SK-N-SH (cell line): ENCODE measurements around the gene KRTAP12-2. TPM values are rescaled to one million over a fixed set of nuclear protein-coding genes. Genes with fewer than 3 reads are reported as not detected.

Source experiments
- CTCF ChIA-PET: fragments of 300-600, 350-600 bp; formaldehyde crosslinking; extraction: SDS; loops from one replicate; lab custom pipeline; 2021; lab: Yijun Ruan, JAX
- POLR2A ChIA-PET: fragments of 350-600 bp; sonication (Branson Sonifier 250); formaldehyde crosslinking; extraction: SDS; loops from one replicate; lab custom pipeline; 2020; ENCODE audit warnings: antibody characterized with exemption, inconsistent platforms; lab: Yijun Ruan, JAX
- DNase-seq: peaks from one replicate; pipeline ENCODE4 v3.0.0; 2012
- H2AFZ ChIP-seq: fragments of 200-600 bp; sonication (generic); 2 replicates; pipeline ENCODE4 v1.8.1; 2016; ENCODE audit warnings: antibody characterized with exemption, mild to moderate bottlenecking, low read depth
- H3F3A ChIP-seq: fragments of 200-600 bp; sonication (generic); replicated peaks from 2 replicates; pipeline ENCODE3; 2016; ENCODE audit warnings: antibody characterized with exemption, mild to moderate bottlenecking; ENCODE audit not compliant: insufficient read depth
- H3K27ac ChIP-seq, 2 experiments: fragments of 200-500 bp in 1 of 2; fragments of 200-600 bp in 1 of 2; sonication (Bioruptor generic) in 1 of 2; sonication (generic), shearing (Covaris generic) in 1 of 2; 2 replicates each; pipeline versions ENCODE4 v1.5.1 to v1.6.1; 2014 to 2016; ENCODE audit warnings: low read depth in 2 of 2, inconsistent platforms in 1 of 2, low read length in 1 of 2, mild to moderate bottlenecking in 1 of 2, mixed read lengths in 1 of 2
- H3K27me3 ChIP-seq: fragments of 200-600 bp; sonication (generic), shearing (Covaris generic); 2 replicates; pipeline ENCODE4 v1.6.1; 2016; ENCODE audit warnings: mixed run types; ENCODE audit not compliant: insufficient read depth
- H3K36me3 ChIP-seq, 2 experiments: fragments of 200-500 bp in 1 of 2; fragments of 200-600 bp in 1 of 2; sonication (Bioruptor generic) in 1 of 2; sonication (generic) in 1 of 2; replicated peaks in 1 of 2; 2 replicates each; pipeline versions ENCODE3 to v1.5.1; 2014 to 2016; ENCODE audit warnings: low read length in 1 of 2, mild to moderate bottlenecking in 1 of 2; ENCODE audit not compliant: insufficient read depth in 2 of 2, control insufficient read depth in 1 of 2
- H3K4me1 ChIP-seq, 2 experiments: fragments of 200-500 bp in 1 of 2; fragments of 200-600 bp in 1 of 2; sonication (Bioruptor generic) in 1 of 2; sonication (generic), shearing (Covaris generic) in 1 of 2; 2 replicates each; pipeline versions ENCODE4 v1.5.1 to v1.6.1; 2014 to 2016; ENCODE audit warnings: low read depth in 1 of 2, low read length in 1 of 2, mixed run types in 1 of 2; ENCODE audit not compliant: insufficient read depth in 2 of 2, control insufficient read depth in 1 of 2
- H3K4me2 ChIP-seq: fragments of 200-600 bp; sonication (generic), shearing (Covaris generic); 2 replicates; pipeline ENCODE4 v1.6.1; 2017; ENCODE audit warnings: mixed run types
- H3K4me3 ChIP-seq, 2 experiments: fragments of 200-500 bp in 1 of 2; fragments of 200-600 bp in 1 of 2; sonication (Bioruptor generic) in 1 of 2; sonication (generic), shearing (Covaris generic) in 1 of 2; 2 replicates each; pipeline versions ENCODE4 v1.5.1 to v1.8.1; 2014 to 2016; ENCODE audit warnings: low read depth in 2 of 2, inconsistent platforms in 1 of 2, low read length in 1 of 2, mild to moderate bottlenecking in 1 of 2, mixed read lengths in 1 of 2, moderate library complexity in 1 of 2
- H3K79me2 ChIP-seq: fragments of 200-600 bp; sonication (generic); 2 replicates; pipeline ENCODE4 v1.8.1; 2017; ENCODE audit warnings: mild to moderate bottlenecking; ENCODE audit not compliant: insufficient read depth
- H3K9ac ChIP-seq: fragments of 200-600 bp; sonication (generic); 2 replicates; pipeline ENCODE4 v1.6.1; 2017; ENCODE audit warnings: mixed run types
- H3K9me2 ChIP-seq: fragments of 200-600 bp; sonication (generic); 2 replicates; pipeline ENCODE4 v1.6.1; 2017; ENCODE audit warnings: mixed run types
- H3K9me3 ChIP-seq: fragments of 200-600 bp; sonication (generic); 2 replicates; pipeline ENCODE4 v1.6.1; 2017; ENCODE audit warnings: mixed run types, mild to moderate bottlenecking, moderate library complexity
- H4K20me1 ChIP-seq: fragments of 200-600 bp; sonication (generic); 2 replicates; pipeline ENCODE4 v1.6.1; 2017; ENCODE audit warnings: mild to moderate bottlenecking, mixed run types; ENCODE audit not compliant: insufficient read depth
- EZH2phosphoT487 ChIP-seq: fragments of 200-600 bp; sonication (generic); IDR thresholded peaks from 2 replicates; pipeline ENCODE4 v1.6.1; 2017; ENCODE audit warnings: low read depth, mixed run types, mild to moderate bottlenecking, antibody characterized with exemption, moderate library complexity, borderline replicate concordance
- FOSL2 ChIP-seq: IDR thresholded peaks from 2 replicates; pipeline ENCODE4 v1.4.0; 2012; ENCODE audit warnings: low read depth, mild to moderate bottlenecking, moderate library complexity, borderline replicate concordance
- FOXJ3 ChIP-seq: sonication (generic); formaldehyde crosslinking; IDR thresholded peaks from 2 replicates; pipeline ENCODE4 v1.5.1; 2020; ENCODE audit warnings: mild to moderate bottlenecking, missing genetic modification reagents
- FOXM1 ChIP-seq: IDR thresholded peaks from 2 replicates; pipeline ENCODE4 v1.4.0; 2012; ENCODE audit warnings: low read depth, mild to moderate bottlenecking
- GATA2 ChIP-seq: sonication (generic); formaldehyde crosslinking; IDR thresholded peaks from 2 replicates; pipeline ENCODE4 v1.5.0; 2020; ENCODE audit warnings: mild to moderate bottlenecking, missing genetic modification reagents
- JUND ChIP-seq: IDR thresholded peaks from 2 replicates; pipeline ENCODE4 v1.4.0; 2012
- MAX ChIP-seq: IDR thresholded peaks from 2 replicates; pipeline ENCODE4 v1.4.0; 2012; ENCODE audit warnings: low read depth
- MEF2A ChIP-seq: IDR thresholded peaks from 2 replicates; pipeline ENCODE4 v1.4.0; 2012; ENCODE audit warnings: low read depth, borderline replicate concordance
- MXI1 ChIP-seq: IDR thresholded peaks from 2 replicates; pipeline ENCODE4 v1.6.1; 2012; ENCODE audit warnings: mild to moderate bottlenecking, low read depth, low read length, improper control_type of control experiment
- NFIC ChIP-seq: IDR thresholded peaks from 2 replicates; pipeline ENCODE4 v1.4.0; 2012; ENCODE audit warnings: borderline replicate concordance
- NRF1 ChIP-seq: IDR thresholded peaks from 2 replicates; pipeline ENCODE4 v1.6.1; 2012; ENCODE audit warnings: low read depth, mild to moderate bottlenecking, low read length
- RCOR1 ChIP-seq: fragments of 150-350 bp; IDR thresholded peaks from 2 replicates; pipeline ENCODE4 v1.6.1; 2017; ENCODE audit warnings: antibody characterized with exemption, low read length
- RFX5 ChIP-seq: IDR thresholded peaks from 2 replicates; pipeline ENCODE4 v1.6.1; 2012; ENCODE audit warnings: mild to moderate bottlenecking, improper control_type of control experiment, low read length
- RXRA ChIP-seq: IDR thresholded peaks from 2 replicates; pipeline ENCODE4 v1.4.0; 2012; ENCODE audit warnings: low read depth, mild to moderate bottlenecking, borderline replicate concordance
- SIN3A ChIP-seq: IDR thresholded peaks from 2 replicates; pipeline ENCODE4 v1.6.1; 2012; ENCODE audit warnings: low read depth, mild to moderate bottlenecking, low read length, moderate library complexity, borderline replicate concordance
- SMC3 ChIP-seq: IDR thresholded peaks from 2 replicates; pipeline ENCODE4 v1.6.1; 2012; ENCODE audit warnings: low read depth, low read length, improper control_type of control experiment
- YY1 ChIP-seq: IDR thresholded peaks from 2 replicates; pipeline ENCODE4 v1.4.0; 2012; ENCODE audit warnings: low read depth, mild to moderate bottlenecking
- WGBS: methylation state at CpG from one replicate; pipeline ENCODE4 v1.1.6; 2017; ENCODE audit warnings: low lambda C conversion rate; 5-methylcytosine and 5-hydroxymethylcytosine counted together
- polyA plus RNA-seq, 3 experiments: library from polyadenylated mRNA; depleted of rRNA; stranded (reverse); fragments of >200 nt; gene quantifications; 2 replicates each; pipeline ENCODE4 v1.2.3, GENCODE V29; 2012
- TF ChIP-seq, protein P1 (sequence below): fragments of 200-600 bp; sonication (generic); IDR thresholded peaks from 2 replicates; pipeline ENCODE4 v1.6.1; 2017; ENCODE audit warnings: antibody characterized with exemption, mild to moderate bottlenecking, moderate library complexity
- TF ChIP-seq, protein P2 (sequence below): IDR thresholded peaks from 2 replicates; pipeline ENCODE4 v1.4.0; 2012; ENCODE audit warnings: low read depth, borderline replicate concordance
- TF ChIP-seq, protein P3 (sequence below): IDR thresholded peaks from 2 replicates; pipeline ENCODE4 v1.4.0; 2012; ENCODE audit warnings: low read depth, borderline replicate concordance

The KRTAP12-2 gene
- polyA plus RNA-seq, 1 of the 3 experiments (the other 2 are of a cell fraction), result not detected

DNA sequence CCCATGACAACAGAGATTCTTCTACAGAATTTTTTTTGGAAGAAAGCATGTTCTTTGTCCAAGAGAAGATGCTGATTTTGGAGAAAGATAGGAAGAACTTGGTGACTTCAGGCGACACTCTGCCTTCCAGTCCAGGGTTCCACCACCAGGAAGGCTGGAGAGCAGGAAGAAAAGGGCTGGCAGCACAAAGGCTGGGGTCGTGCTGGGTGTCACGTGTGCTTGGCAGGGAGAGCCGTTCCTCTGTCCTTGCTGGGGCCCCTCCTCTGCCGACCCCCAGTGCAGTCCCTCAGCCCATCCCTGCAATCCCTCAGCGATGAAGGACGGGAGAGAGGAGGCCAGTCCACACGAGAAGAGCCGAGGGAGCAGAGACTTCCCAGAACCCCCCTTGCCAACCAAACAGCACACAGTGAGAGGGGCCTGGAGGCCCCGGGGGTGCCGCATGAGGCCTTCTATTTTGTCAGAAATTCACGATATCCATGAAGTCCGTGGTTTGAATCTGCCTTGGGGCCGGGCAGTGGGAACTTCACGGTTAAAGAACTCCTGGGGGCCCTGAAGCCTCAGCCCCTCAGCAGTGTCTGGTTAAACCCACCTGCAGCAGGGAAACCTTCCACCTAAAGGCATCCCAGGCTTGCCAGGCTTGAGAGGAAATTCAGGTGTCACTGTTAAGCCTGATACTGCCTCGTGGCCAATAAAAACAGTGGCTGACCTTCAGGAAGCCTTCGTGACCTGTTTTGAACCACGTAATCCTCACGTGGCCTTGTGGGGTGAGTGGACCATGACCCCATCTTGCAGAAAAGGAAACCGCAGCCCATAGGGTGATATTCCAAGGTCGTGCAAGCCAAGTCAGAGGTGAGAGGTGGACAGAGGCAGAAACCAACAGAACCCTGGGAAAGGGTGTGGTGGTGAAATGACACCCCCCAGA lies 33.6 kb upstream of the KRTAP12-2 start:
- H3K4me3 ChIP-seq, result no peak overlapping the region
- no peaks in the 10 kb centered on the region for H3K9me3 ChIP-seq
- no peak overlapping the region for H3K4me2 ChIP-seq
- no peaks in the 10 kb centered on the region for H4K20me1 ChIP-seq
- H3K27ac ChIP-seq, result no peak overlapping the region
- H3K9me2 ChIP-seq, result no peaks in the 10 kb centered on the region
- no peaks in the 10 kb centered on the region; a peak in 1 of 4 replicates for H3K4me1 ChIP-seq
- no peak overlapping the region for H3K9ac ChIP-seq
- ChIA-PET CTCF (interaction anchor here (1.9 kb wide), 1 partner anchor 93 kb away, joined by 7 read pairs; no protein-coding TSS in a partner anchor), POLR2A (no interaction called here)
- H2AFZ ChIP-seq, result no peak overlapping the region
- WGBS, result 5% methylated on average over 16 of the region's 21 CpGs
- H3K79me2 ChIP-seq, result no peaks in the 10 kb centered on the region
- H3K27me3 ChIP-seq, result peaks cover 83% of the 10 kb centered on the region
- DNase-seq, result peak; percentile 21
- H3K36me3 ChIP-seq, result no peaks in the 10 kb centered on the region
- no peaks in the 10 kb centered on the region for H3F3A ChIP-seq
- no peak for TF ChIP-seq RFX5
- no peak for TF ChIP-seq NFIC
- TF ChIP-seq, protein P1, sequence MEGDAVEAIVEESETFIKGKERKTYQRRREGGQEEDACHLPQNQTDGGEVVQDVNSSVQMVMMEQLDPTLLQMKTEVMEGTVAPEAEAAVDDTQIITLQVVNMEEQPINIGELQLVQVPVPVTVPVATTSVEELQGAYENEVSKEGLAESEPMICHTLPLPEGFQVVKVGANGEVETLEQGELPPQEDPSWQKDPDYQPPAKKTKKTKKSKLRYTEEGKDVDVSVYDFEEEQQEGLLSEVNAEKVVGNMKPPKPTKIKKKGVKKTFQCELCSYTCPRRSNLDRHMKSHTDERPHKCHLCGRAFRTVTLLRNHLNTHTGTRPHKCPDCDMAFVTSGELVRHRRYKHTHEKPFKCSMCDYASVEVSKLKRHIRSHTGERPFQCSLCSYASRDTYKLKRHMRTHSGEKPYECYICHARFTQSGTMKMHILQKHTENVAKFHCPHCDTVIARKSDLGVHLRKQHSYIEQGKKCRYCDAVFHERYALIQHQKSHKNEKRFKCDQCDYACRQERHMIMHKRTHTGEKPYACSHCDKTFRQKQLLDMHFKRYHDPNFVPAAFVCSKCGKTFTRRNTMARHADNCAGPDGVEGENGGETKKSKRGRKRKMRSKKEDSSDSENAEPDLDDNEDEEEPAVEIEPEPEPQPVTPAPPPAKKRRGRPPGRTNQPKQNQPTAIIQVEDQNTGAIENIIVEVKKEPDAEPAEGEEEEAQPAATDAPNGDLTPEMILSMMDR, result no peak
- no peak for TF ChIP-seq JUND
- TF ChIP-seq, protein P2, sequence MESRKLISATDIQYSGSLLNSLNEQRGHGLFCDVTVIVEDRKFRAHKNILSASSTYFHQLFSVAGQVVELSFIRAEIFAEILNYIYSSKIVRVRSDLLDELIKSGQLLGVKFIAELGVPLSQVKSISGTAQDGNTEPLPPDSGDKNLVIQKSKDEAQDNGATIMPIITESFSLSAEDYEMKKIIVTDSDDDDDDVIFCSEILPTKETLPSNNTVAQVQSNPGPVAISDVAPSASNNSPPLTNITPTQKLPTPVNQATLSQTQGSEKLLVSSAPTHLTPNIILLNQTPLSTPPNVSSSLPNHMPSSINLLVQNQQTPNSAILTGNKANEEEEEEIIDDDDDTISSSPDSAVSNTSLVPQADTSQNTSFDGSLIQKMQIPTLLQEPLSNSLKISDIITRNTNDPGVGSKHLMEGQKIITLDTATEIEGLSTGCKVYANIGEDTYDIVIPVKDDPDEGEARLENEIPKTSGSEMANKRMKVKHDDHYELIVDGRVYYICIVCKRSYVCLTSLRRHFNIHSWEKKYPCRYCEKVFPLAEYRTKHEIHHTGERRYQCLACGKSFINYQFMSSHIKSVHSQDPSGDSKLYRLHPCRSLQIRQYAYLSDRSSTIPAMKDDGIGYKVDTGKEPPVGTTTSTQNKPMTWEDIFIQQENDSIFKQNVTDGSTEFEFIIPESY, result no peak
- TF ChIP-seq GATA2 (CRISPR knock-in tag), result no peak
- TF ChIP-seq YY1, result no peak
- no peak for TF ChIP-seq FOXJ3 (CRISPR knock-in tag)
- TF ChIP-seq, protein P3, sequence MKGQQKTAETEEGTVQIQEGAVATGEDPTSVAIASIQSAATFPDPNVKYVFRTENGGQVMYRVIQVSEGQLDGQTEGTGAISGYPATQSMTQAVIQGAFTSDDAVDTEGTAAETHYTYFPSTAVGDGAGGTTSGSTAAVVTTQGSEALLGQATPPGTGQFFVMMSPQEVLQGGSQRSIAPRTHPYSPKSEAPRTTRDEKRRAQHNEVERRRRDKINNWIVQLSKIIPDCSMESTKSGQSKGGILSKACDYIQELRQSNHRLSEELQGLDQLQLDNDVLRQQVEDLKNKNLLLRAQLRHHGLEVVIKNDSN, result no peak
- no peak for TF ChIP-seq FOXM1
- TF ChIP-seq RCOR1, result no peak
- no peak for TF ChIP-seq SMC3
- TF ChIP-seq RXRA, result no peak
- TF ChIP-seq MAX, result no peak
- TF ChIP-seq MEF2A, result no peak
- no peak for TF ChIP-seq NRF1
- no peak for TF ChIP-seq MXI1
- TF ChIP-seq SIN3A, result no peak
- no peak for TF ChIP-seq FOSL2
- TF ChIP-seq EZH2phosphoT487, result no peak
